ENCODE results near the gene FAM161B. TPM values are rescaled to one million over a fixed set of nuclear protein-coding genes. Genes with fewer than 3 reads are reported as not detected.

Gene FAM161B
- total and polyA plus RNA-seq, 2 of the 4 experiments (the other 2 are of a cell fraction) = 1.9 to 2.5 TPM

DNA sequence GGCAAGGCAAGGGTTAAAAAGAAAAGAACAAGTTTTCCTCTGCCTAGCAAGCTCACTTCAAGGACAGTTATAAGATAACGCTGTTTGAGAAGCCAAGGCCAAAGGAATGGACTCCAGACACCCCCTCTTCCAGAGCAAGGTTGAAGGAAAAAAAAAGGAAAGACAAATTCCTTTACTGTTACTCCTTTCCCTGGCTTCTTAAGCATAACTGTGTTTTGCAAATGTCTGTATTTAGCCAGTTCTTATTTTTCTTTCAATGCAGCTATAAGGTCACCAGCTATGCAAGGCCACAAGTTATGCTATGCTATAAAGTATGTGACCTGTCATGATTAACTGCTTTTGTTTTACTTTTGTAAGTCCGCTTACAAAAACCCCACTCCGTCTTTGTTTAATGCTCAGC lies 36.6 kb downstream of the FAM161B start:
- no peak overlapping the region for H3K14ac ChIP-seq (replicated peaks; ENCODE audit: low read depth, low read length)
- no peak overlapping the region for H4K5ac ChIP-seq (ENCODE audit: low read depth, low read length)
- no peak overlapping the region for H3K18ac ChIP-seq (ENCODE audit: low read depth, low read length)
- H2BK15ac ChIP-seq (ENCODE audit: low read depth, low read length) = no peak overlapping the region
- dilution Hi-C loops (cut with HindIII; ENCODE audit: low sequenced_read_pairs, unreplicated experiment) (no loop called here), intact Hi-C loops (cut with micrococcal nuclease) (no loop called here), in situ Hi-C loops (cut with MboI; ENCODE audit: low sequenced_read_pairs) (no loop called here)
- peak; percentile 60 for ATAC-seq (ENCODE audit: low read depth)
- no peaks in the 10 kb centered on the region for H3K4me1 ChIP-seq (ENCODE audit: control insufficient read depth, insufficient read depth, low read length)
- TF ChIP-seq POLR2A (IDR thresholded peaks at IDR 0.05; ENCODE audit: low read depth, low read length) (no peak), MAFK (IDR thresholded peaks at IDR 0.05; ENCODE audit: low read depth, low read length) (no peak), RFX5 (IDR thresholded peaks at IDR 0.05; ENCODE audit: low read depth, low read length) (no peak), CEBPB (IDR thresholded peaks at IDR 0.05; ENCODE audit: low read depth, low read length) (no peak), RAD21 (IDR thresholded peaks at IDR 0.05; ENCODE audit: low read length) (no peak), MXI1 (IDR thresholded peaks at IDR 0.05; ENCODE audit: borderline replicate concordance, low read depth, low read length) (no peak), FOS (IDR thresholded peaks at IDR 0.05; ENCODE audit: low read depth, low read length) (no peak), NFE2L2 (IDR thresholded peaks at IDR 0.05; ENCODE audit: low read depth, low read length) (no peak), CHD1 (IDR thresholded peaks at IDR 0.05; ENCODE audit: low read depth, low read length) (no peak), MAZ (IDR thresholded peaks at IDR 0.05; ENCODE audit: borderline replicate concordance, low read depth, low read length) (no peak), BHLHE40 (IDR thresholded peaks at IDR 0.05; ENCODE audit: low read depth, low read length) (no peak), SMC3 (IDR thresholded peaks at IDR 0.05; ENCODE audit: low read depth, low read length) (no peak)
- TF ChIP-seq, protein P1, sequence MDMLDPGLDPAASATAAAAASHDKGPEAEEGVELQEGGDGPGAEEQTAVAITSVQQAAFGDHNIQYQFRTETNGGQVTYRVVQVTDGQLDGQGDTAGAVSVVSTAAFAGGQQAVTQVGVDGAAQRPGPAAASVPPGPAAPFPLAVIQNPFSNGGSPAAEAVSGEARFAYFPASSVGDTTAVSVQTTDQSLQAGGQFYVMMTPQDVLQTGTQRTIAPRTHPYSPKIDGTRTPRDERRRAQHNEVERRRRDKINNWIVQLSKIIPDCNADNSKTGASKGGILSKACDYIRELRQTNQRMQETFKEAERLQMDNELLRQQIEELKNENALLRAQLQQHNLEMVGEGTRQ (IDR thresholded peaks at IDR 0.05; ENCODE audit: low read depth, low read length) = no peak
- TF ChIP-seq, protein P2, sequence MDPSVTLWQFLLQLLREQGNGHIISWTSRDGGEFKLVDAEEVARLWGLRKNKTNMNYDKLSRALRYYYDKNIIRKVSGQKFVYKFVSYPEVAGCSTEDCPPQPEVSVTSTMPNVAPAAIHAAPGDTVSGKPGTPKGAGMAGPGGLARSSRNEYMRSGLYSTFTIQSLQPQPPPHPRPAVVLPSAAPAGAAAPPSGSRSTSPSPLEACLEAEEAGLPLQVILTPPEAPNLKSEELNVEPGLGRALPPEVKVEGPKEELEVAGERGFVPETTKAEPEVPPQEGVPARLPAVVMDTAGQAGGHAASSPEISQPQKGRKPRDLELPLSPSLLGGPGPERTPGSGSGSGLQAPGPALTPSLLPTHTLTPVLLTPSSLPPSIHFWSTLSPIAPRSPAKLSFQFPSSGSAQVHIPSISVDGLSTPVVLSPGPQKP (IDR thresholded peaks at IDR 0.05; ENCODE audit: borderline replicate concordance, low read depth, low read length) = no peak
- H3K36me3 ChIP-seq (ENCODE audit: control insufficient read depth, insufficient read depth, low read length) = peaks cover 39% of the 10 kb centered on the region
- POLR2A ChIA-PET (ENCODE audit: unreplicated experiment) = interaction anchor here (0.7 kb wide), 1 partner anchor 119 kb away, joined by 7 read pairs; no protein-coding TSS in a partner anchor
- no peak overlapping the region for H3K23ac ChIP-seq (ENCODE audit: low read depth, low read length)
- H4K20me1 ChIP-seq (ENCODE audit: insufficient read depth, low read length) = peaks cover 9% of the 10 kb centered on the region
- H3K4me2 ChIP-seq (ENCODE audit: low read depth, low read length) = no peak overlapping the region
- H3K4me3 ChIP-seq (ENCODE audit: insufficient read depth, low read depth, low read length) = no peak overlapping the region
- no peaks in the 10 kb centered on the region for H3K9me3 ChIP-seq (ENCODE audit: control insufficient read depth, insufficient read depth, low read length)
- no peak overlapping the region for H2BK5ac ChIP-seq (ENCODE audit: low read depth, low read length, poor library complexity, severe bottlenecking)
- no peak overlapping the region for H2BK20ac ChIP-seq (ENCODE audit: low read depth, low read length)
- H2AFZ ChIP-seq (replicated peaks; ENCODE audit: low read length, poor library complexity) = no peak overlapping the region
- H2AK9ac ChIP-seq (replicated peaks; ENCODE audit: low read depth, low read length, poor library complexity) = no peak overlapping the region
- H3K9me1 ChIP-seq (ENCODE audit: insufficient read depth, low read length) = peaks cover 6% of the 10 kb centered on the region; the same call in 1 of the 2 replicates
- no TSS peak for BruUV-seq (replicated peaks)
- H3K79me1 ChIP-seq (ENCODE audit: low read depth in 1 of 2, low read length in 2 of 2) = peaks cover 27 to 43% of the 10 kb centered on the region in 2 experiments
- H4K91ac ChIP-seq (ENCODE audit: insufficient read depth, low read depth, low read length) = no peak overlapping the region
- no peak overlapping the region for H3K27ac ChIP-seq (ENCODE audit: insufficient read depth, low read length)
- no peak overlapping the region for H3K9ac ChIP-seq (ENCODE audit: low read depth, low read length)
- no peaks in the 10 kb centered on the region for H3K27me3 ChIP-seq (ENCODE audit: control insufficient read depth, insufficient read depth, low read length)
- CTCF ChIA-PET = no interaction called here
- peak; percentile 77 for DNase-seq
- no CpG with 5 or more reads among the region's 3 CpGs for WGBS, 2 experiments (ENCODE audit: extremely low coverage in 2 of 2, insufficient read length in 1 of 2)
- no peak overlapping the region for H2AK5ac ChIP-seq (ENCODE audit: low read depth, low read length)
- no peak overlapping the region for H4K8ac ChIP-seq (ENCODE audit: low read depth in 2 of 2, low read length in 2 of 2)
- H3K56ac ChIP-seq (ENCODE audit: extremely low read depth, insufficient read depth, low read length) = no peak overlapping the region
- H2BK120ac ChIP-seq (ENCODE audit: low read depth, low read length) = no peak overlapping the region
- H3K4ac ChIP-seq (ENCODE audit: low read depth, low read length) = no peak overlapping the region

All from IMR-90 (cell line).